HepG2 (cell line): ENCODE measurements around the gene APOL2. TPM values are rescaled to one million over a fixed set of nuclear protein-coding genes. Genes with fewer than 3 reads are reported as not detected.

Source experiments
- ARNTL ChIP-seq: sonication (generic); formaldehyde crosslinking; IDR thresholded peaks from 2 replicates; pipeline ENCODE4 v1.4.0; 2020; ENCODE audit warnings: mild to moderate bottlenecking, missing genetic modification reagents
- ATF4 ChIP-seq, 2 experiments: fragments of 450-650 bp in 1 of 2; sonication (generic) in 1 of 2; formaldehyde crosslinking; IDR thresholded peaks; 2 replicates each; pipeline versions ENCODE4 v1.5.0 to v1.8.0; 2020 to 2022; ENCODE audit warnings: mild to moderate bottlenecking in 1 of 2, missing genetic modification reagents in 1 of 2
- CSRNP1 ChIP-seq: sonication (generic); formaldehyde crosslinking; IDR thresholded peaks from 2 replicates; pipeline ENCODE4 v1.8.1; 2023; ENCODE audit warnings: mild to moderate bottlenecking, missing genetic modification reagents
- HDAC6 ChIP-seq: fragments of 200-600 bp; sonication (generic); IDR thresholded peaks from 2 replicates; pipeline ENCODE4 v1.7.0; 2017; ENCODE audit warnings: mild to moderate bottlenecking, antibody characterized with exemption, low read length, low read depth
- HES4 ChIP-seq: sonication (generic); formaldehyde crosslinking; IDR thresholded peaks from 2 replicates; pipeline ENCODE4 v1.9.0; 2021; ENCODE audit warnings: mild to moderate bottlenecking, missing genetic modification reagents, borderline replicate concordance
- IRF9 ChIP-seq: sonication (generic); formaldehyde crosslinking; IDR thresholded peaks from 2 replicates; pipeline ENCODE4 v1.8.0; 2022; ENCODE audit warnings: missing genetic modification reagents, mild to moderate bottlenecking, borderline replicate concordance
- PAXIP1 ChIP-seq: sonication (generic); formaldehyde crosslinking; conservative IDR thresholded peaks from 2 replicates; pipeline ENCODE4 v1.4.0; 2020; ENCODE audit warnings: mild to moderate bottlenecking, missing genetic modification reagents, moderate library complexity
- PRDM10 ChIP-seq: sonication (generic); formaldehyde crosslinking; IDR thresholded peaks from 2 replicates; pipeline ENCODE4 v1.4.0; 2020; ENCODE audit warnings: low read depth, missing genetic modification reagents
- THRA ChIP-seq: sonication (generic); formaldehyde crosslinking; IDR thresholded peaks from 2 replicates; pipeline ENCODE4 v1.4.0; 2020; ENCODE audit warnings: missing genetic modification reagents, borderline replicate concordance
- ZBTB38 ChIP-seq: sonication (generic); formaldehyde crosslinking; IDR thresholded peaks from 2 replicates; pipeline ENCODE4 v1.5.1; 2020; ENCODE audit warnings: mild to moderate bottlenecking, missing genetic modification reagents
- ZFP36L2 ChIP-seq: sonication (generic); formaldehyde crosslinking; IDR thresholded peaks from 2 replicates; pipeline ENCODE4 v1.4.0; 2020; ENCODE audit warnings: missing genetic modification reagents
- ZNF230 ChIP-seq: sonication (generic); formaldehyde crosslinking; IDR thresholded peaks from 2 replicates; pipeline ENCODE4 v1.4.0; 2020; ENCODE audit warnings: mild to moderate bottlenecking, missing genetic modification reagents
- ZNF264 ChIP-seq: sonication (generic); formaldehyde crosslinking; IDR thresholded peaks from 2 replicates; pipeline ENCODE4 v1.4.0; 2020; ENCODE audit warnings: missing genetic modification reagents
- ZNF451 ChIP-seq: sonication (generic); formaldehyde crosslinking; IDR thresholded peaks from 2 replicates; pipeline ENCODE4 v1.5.0; 2020; ENCODE audit warnings: mild to moderate bottlenecking, missing genetic modification reagents
- ZNF614 ChIP-seq: IDR thresholded peaks from 2 replicates; pipeline ENCODE4 v1.6.1; 2018; ENCODE audit warnings: missing biosample characterization, missing genetic modification reagents, inconsistent platforms, borderline replicate concordance
- ZNF776 ChIP-seq: sonication (generic); formaldehyde crosslinking; IDR thresholded peaks from 2 replicates; pipeline ENCODE4 v1.4.0; 2020; ENCODE audit warnings: mild to moderate bottlenecking, missing genetic modification reagents
- ZNF850 ChIP-seq: sonication (generic); formaldehyde crosslinking; conservative IDR thresholded peaks from 2 replicates; pipeline ENCODE4 v1.9.0; 2021; ENCODE audit warnings: mild to moderate bottlenecking, missing genetic modification reagents
- polyA plus RNA-seq, 8 experiments: library from polyadenylated mRNA; depleted of rRNA in 3 of 8; stranded (reverse) in 7 of 8; unstranded in 1 of 8; fragments of >200 nt; fragmentation: Illumina TruSeq in 4 of 8; extraction: Trizol in 4 of 8; gene quantifications; 2 replicates each; pipeline versions ENCODE4 v1.2.1 to v1.2.3, GENCODE V29; 2011 to 2016; ENCODE audit warnings: low read depth in 4 of 8, missing spikeins in 1 of 8, mixed read lengths in 1 of 8; ENCODE audit not compliant: insufficient read depth in 1 of 8
- total RNA-seq, 5 experiments: library from RNA; depleted of rRNA; stranded (reverse); fragments of >200 nt; fragmentation: Illumina TruSeq; extraction: Trizol; gene quantifications; 2 replicates each; pipeline ENCODE4 v1.2.3, GENCODE V29; 2016; ENCODE audit warnings: low read depth in 1 of 5

APOL2 gene
- total and polyA plus RNA-seq, 2 of the 13 experiments (the other 11 are each of a cell fraction or from before 2014, with no cell fraction given): 28.7 to 51.2 TPM

- TF ChIP-seq PRDM10 (CRISPR knock-in tag) (no peak), CSRNP1 (CRISPR knock-in tag) (no peak), ZFP36L2 (CRISPR knock-in tag) (no peak; the same call in 1 of the 2 replicates), ARNTL (CRISPR knock-in tag) (peak; percentile 23; the same call in 1 of the 2 replicates), ZNF614 (CRISPR knock-in tag) (0 out of 2 replicates have a peak, but pooled peaks have one; percentile 40), THRA (CRISPR knock-in tag) (peak; percentile 72), ZNF451 (CRISPR knock-in tag) (no peak), HES4 (CRISPR knock-in tag) (no peak), ATF4 (CRISPR knock-in tag; IDR thresholded peaks at IDR 0.05) (peak in 1 of 2 experiments; percentile 44; a peak in 2 of 4 replicates), ZBTB38 (CRISPR knock-in tag) (no peak), ZNF776 (CRISPR knock-in tag) (no peak), HDAC6 (no peak), ZNF230 (CRISPR knock-in tag) (peak; percentile 61; the same call in 1 of the 2 replicates), ZNF264 (CRISPR knock-in tag) (0 out of 2 replicates have a peak, but pooled peaks have one; percentile 45), IRF9 (CRISPR knock-in tag) (no peak), ZNF850 (CRISPR knock-in tag) (no peak), PAXIP1 (CRISPR knock-in tag) (peak; percentile 91)
These were observed 39.9 kb upstream of the APOL2 start (continued) for GRCh38 chr22:36279219-36279666.
